Fibroblast of the conjunctiva (primary cell): ENCODE measurements around the gene SOX2.
A peak's percentile ranks its signal among the peaks of the same experiment; 100 is the strongest.

Experiments used
- DNase-seq: peaks from one replicate; pipeline ENCODE4 v3.0.0-alpha.2; 2010; ENCODE audit warnings: low read depth

The SOX2 gene

GRCh38 chr3:181711325-181712135, at the start of gene SOX2:
SOX2 (plus strand) TSS chr3:181711925; CDS start chr3:181712361, 436 bp downstream.
- DNase-seq = no peak

- DNase-seq = no peak
Measured at GRCh38 chr3:181683563-181683962, 28.2 kb upstream of the SOX2 start.

GRCh38 chr3:181687190-181687589, 24.5 kb upstream of the SOX2 start:
- DNase-seq = no peak

- DNase-seq = no peak
Measured at GRCh38 chr3:181687731-181688130, 24.0 kb upstream of the SOX2 start.

- no peak for DNase-seq
Measured at GRCh38 chr3:181689546-181689945, 22.2 kb upstream of the SOX2 start.

GRCh38 chr3:181690769-181691168, 21.0 kb upstream of the SOX2 start:
- DNase-seq = no peak

GRCh38 chr3:181691901-181692300, 19.8 kb upstream of the SOX2 start:
- DNase-seq = no peak

- no peak for DNase-seq
Measured at GRCh38 chr3:181692311-181693145, 19.2 kb upstream of the SOX2 start.

GRCh38 chr3:181693280-181693679, 18.4 kb upstream of the SOX2 start:
- DNase-seq = no peak

GRCh38 chr3:181694805-181695660, 16.7 kb upstream of the SOX2 start:
- DNase-seq = no peak

- no peak for DNase-seq
Measured at GRCh38 chr3:181695661-181696491, 15.8 kb upstream of the SOX2 start.

- DNase-seq = no peak
Measured at GRCh38 chr3:181696626-181697230, 15.0 kb upstream of the SOX2 start.

GRCh38 chr3:181698263-181698954, 13.3 kb upstream of the SOX2 start:
- DNase-seq = no peak

GRCh38 chr3:181699171-181699903, 12.4 kb upstream of the SOX2 start:
- DNase-seq = no peak

GRCh38 chr3:181700168-181701087, 11.3 kb upstream of the SOX2 start:
- peak; percentile 49 for DNase-seq

- no peak for DNase-seq
Measured at GRCh38 chr3:181701096-181701495, 10.6 kb upstream of the SOX2 start.

- DNase-seq = no peak
Measured at GRCh38 chr3:181703601-181704420, 7.9 kb upstream of the SOX2 start.
